Kidney epithelial cell (primary cell): ENCODE results near the gene HYAL3. TPM values are rescaled to one million over a fixed set of nuclear protein-coding genes. Genes with fewer than 3 reads are reported as not detected.
"Not testable (repeated sequence)": the region's sequence is repeated elsewhere in the genome, so short reads cannot be mapped to it uniquely, and the experiment has no call there.

Source experiments
- DNase-seq: peaks from one replicate; pipeline ENCODE4 v3.0.0-alpha.2; 2010; ENCODE audit warnings: low read depth
- H3K27me3 ChIP-seq: 2 replicates; pipeline ENCODE4 v1.6.0; 2011; ENCODE audit warnings: low read length; ENCODE audit not compliant: control insufficient read depth, insufficient read depth
- H3K36me3 ChIP-seq: 2 replicates; pipeline ENCODE4 v1.5.1; 2011; ENCODE audit warnings: low read length; ENCODE audit not compliant: control insufficient read depth, insufficient read depth
- H3K4me3 ChIP-seq: 2 replicates; pipeline ENCODE4 v1.5.1; 2011; ENCODE audit warnings: low read depth, mild to moderate bottlenecking, control low read depth, low read length
- CTCF ChIP-seq: IDR thresholded peaks from 2 replicates; pipeline ENCODE4 v1.5.1; 2011; ENCODE audit warnings: mild to moderate bottlenecking, moderate library complexity, low read length, control low read depth, inconsistent platforms; ENCODE audit not compliant: insufficient read depth, poor library complexity, severe bottlenecking
- total RNA-seq: library from RNA; depleted of rRNA; stranded (reverse); fragments of >200 nt; gene quantifications from 2 replicates; pipeline ENCODE4 v1.2.3, GENCODE V29; 2015

HYAL3 gene
- total RNA-seq, 1 donor from 2014 or later, result 7.6 TPM

GRCh38 chr3:50275996-50276761 is 23.0 kb downstream of the HYAL3 start:
- Histone ChIP-seq H3K36me3 (no peaks in the 10 kb centered on the region), H3K4me3 (no peak overlapping the region)

GRCh38 chr3:50275141-50275995 is 23.8 kb downstream of the HYAL3 start:
- no peak for TF ChIP-seq CTCF
- DNase-seq, result no peak

More at GRCh38 chr3:50275996-50276761, 23.0 kb downstream of the HYAL3 start:
- TF ChIP-seq CTCF, result no peak
- peaks cover 35% of the 10 kb centered on the region for H3K27me3 ChIP-seq
- DNase-seq, result no peak

GRCh38 chr3:50274371-50275104 is 24.7 kb downstream of the HYAL3 start:
- Histone ChIP-seq H3K4me3 (no peak overlapping the region), H3K36me3 (no peaks in the 10 kb centered on the region), H3K27me3 (peaks cover 35% of the 10 kb centered on the region)
- no peak for DNase-seq
- peak; percentile 72 for TF ChIP-seq CTCF

More at GRCh38 chr3:50275141-50275995, 23.8 kb downstream of the HYAL3 start:
- Histone ChIP-seq H3K36me3 (no peaks in the 10 kb centered on the region), H3K4me3 (no peak overlapping the region), H3K27me3 (peaks cover 35% of the 10 kb centered on the region)

- no peak for DNase-seq
- TF ChIP-seq CTCF, result no peak
- Histone ChIP-seq H3K4me3 (no peak overlapping the region), H3K36me3 (no peaks in the 10 kb centered on the region), H3K27me3 (peaks cover 35% of the 10 kb centered on the region)
Observed at GRCh38 chr3:50273689-50274065, 25.5 kb downstream of the HYAL3 start.

GRCh38 chr3:50272911-50273688 is 26.1 kb downstream of the HYAL3 start:
- peak; percentile 95 for TF ChIP-seq CTCF
- H3K27me3 ChIP-seq, result peaks cover 35% of the 10 kb centered on the region
- DNase-seq, result peak; percentile 28
- peak overlapping the region; percentile 13 for H3K4me3 ChIP-seq
- H3K36me3 ChIP-seq, result no peaks in the 10 kb centered on the region

GRCh38 chr3:50272538-50272910 is 26.7 kb downstream of the HYAL3 start:
- DNase-seq, H3K36me3 ChIP-seq, H3K4me3 ChIP-seq: not testable (repeated sequence)
- H3K27me3 ChIP-seq, result peaks cover 35% of the 10 kb centered on the region
